ENCODE data around the gene CFAP298.
"Not testable (repeated sequence)": the region's sequence is repeated elsewhere in the genome, so short reads cannot be mapped to it uniquely, and the experiment has no call there.

Gene CFAP298

DNA sequence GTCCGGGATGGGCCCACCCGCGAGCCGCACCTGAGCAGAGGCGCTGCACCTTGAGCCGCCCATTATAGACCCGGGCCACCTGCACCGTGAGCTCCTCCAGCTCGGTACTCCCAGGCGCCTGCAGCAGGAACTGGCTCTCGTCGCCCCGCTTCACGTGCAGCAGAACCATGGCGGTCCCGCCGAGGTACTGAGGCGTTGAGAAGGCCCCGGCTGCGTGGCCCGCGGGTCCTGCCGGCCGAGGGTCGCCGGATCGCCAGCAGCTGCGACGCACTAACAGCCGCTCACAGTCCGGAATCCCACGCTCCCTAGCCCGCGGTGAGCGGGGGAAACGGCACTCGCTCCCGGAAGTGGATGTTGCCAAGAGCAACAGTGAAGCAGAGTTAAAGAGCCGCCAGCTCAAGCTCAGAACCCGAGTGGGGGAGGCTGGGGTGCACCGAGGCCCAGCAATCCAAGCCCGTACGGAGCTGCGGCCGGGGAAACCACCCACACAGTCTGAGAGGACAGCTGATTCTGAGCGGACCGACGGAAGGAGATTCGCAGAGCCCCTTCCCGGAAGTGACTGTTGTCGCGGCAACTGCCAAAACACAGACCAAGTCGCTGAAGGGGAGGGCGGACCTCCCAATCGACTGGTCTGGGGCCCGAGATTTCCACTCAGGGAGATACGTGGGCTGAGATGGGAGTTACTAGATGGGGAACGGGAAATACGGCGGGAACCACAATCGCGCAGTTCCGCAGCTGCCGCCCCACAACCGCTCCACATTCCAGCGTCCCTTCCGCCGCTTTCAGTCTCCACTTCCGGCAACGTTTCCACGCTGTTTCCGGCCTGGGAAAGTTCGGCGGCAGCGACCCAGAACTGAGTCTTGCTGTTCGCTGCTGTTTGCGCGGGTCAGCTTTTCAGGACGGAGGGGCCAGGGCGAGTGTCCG is at the start of gene CFAP298 (continued):
- TF ChIP-seq ZNF558 (tag by site-specific recombination; IDR thresholded peaks at IDR 0.05) (0 out of 2 replicates have a peak, but pooled peaks have one; percentile 62), ZNF214 (tag by site-specific recombination; IDR thresholded peaks at IDR 0.05; ENCODE audit: borderline replicate concordance) (no peak), ZBTB8A (tag by site-specific recombination; IDR thresholded peaks at IDR 0.05) (peak; percentile 74), ZNF664 (tag by site-specific recombination; IDR thresholded peaks at IDR 0.05) (peak; percentile 71)

- H3K4me1 ChIP-seq (ENCODE audit: control insufficient read depth, insufficient read depth, low read length); H3K4me3 ChIP-seq (ENCODE audit: low read depth, low read length); H3K9me3 ChIP-seq (ENCODE audit: control insufficient read depth, insufficient read depth, low read depth, low read length); POLR2A ChIA-PET; H3K27ac ChIP-seq (ENCODE audit: extremely low read depth, low read depth, low read length): not testable (repeated sequence)
- CTCF ChIA-PET, result interaction anchor here (0.8 kb wide), 1 partner anchor 171 kb away, joined by 3 read pairs; no protein-coding TSS in a partner anchor
- peaks cover 0 to 45% of the 10 kb centered on the region in 2 experiments for H3K36me3 ChIP-seq (ENCODE audit: control insufficient read depth in 2 of 2, insufficient read depth in 1 of 2, low read length in 2 of 2)
Observed at GRCh38 chr21:32661026-32661782, 49.0 kb upstream of the CFAP298 start.

GRCh38 chr21:32658524-32658923 is 46.3 kb upstream of the CFAP298 start:
- no peaks in the 10 kb centered on the region for H3K9me3 ChIP-seq (ENCODE audit: control insufficient read depth, insufficient read depth, low read depth, low read length)
- ChIA-PET POLR2A (no interaction called here), CTCF (interaction anchor here (0.6 to 1.6 kb wide), 2 partner anchors 24 to 81 kb away, joined by 3 to 4 read pairs; no protein-coding TSS in a partner anchor)
- H3K4me3 ChIP-seq (ENCODE audit: low read depth, low read length), result no peak overlapping the region
- H3K4me1 ChIP-seq (ENCODE audit: control insufficient read depth, insufficient read depth, low read length), result no peaks in the 10 kb centered on the region
- no peak overlapping the region for H3K27ac ChIP-seq (ENCODE audit: extremely low read depth, low read depth, low read length)
- H3K36me3 ChIP-seq (ENCODE audit: control insufficient read depth in 2 of 2, insufficient read depth in 1 of 2, low read length in 2 of 2), result peaks cover 0 to 31% of the 10 kb centered on the region in 2 experiments; a peak in 2 of 3 replicates
- TF ChIP-seq ZXDB (tag by site-specific recombination; IDR thresholded peaks at IDR 0.05) (no peak), OSR2 (tag by site-specific recombination; IDR thresholded peaks at IDR 0.05) (no peak), ZNF530 (tag by site-specific recombination; IDR thresholded peaks at IDR 0.05; ENCODE audit: low read depth) (no peak), ZSCAN23 (tag by site-specific recombination; IDR thresholded peaks at IDR 0.05) (no peak), ZNF544 (tag by site-specific recombination; IDR thresholded peaks at IDR 0.05) (no peak), ZNF776 (tag by site-specific recombination; IDR thresholded peaks at IDR 0.05; ENCODE audit: borderline replicate concordance) (no peak)

DNA sequence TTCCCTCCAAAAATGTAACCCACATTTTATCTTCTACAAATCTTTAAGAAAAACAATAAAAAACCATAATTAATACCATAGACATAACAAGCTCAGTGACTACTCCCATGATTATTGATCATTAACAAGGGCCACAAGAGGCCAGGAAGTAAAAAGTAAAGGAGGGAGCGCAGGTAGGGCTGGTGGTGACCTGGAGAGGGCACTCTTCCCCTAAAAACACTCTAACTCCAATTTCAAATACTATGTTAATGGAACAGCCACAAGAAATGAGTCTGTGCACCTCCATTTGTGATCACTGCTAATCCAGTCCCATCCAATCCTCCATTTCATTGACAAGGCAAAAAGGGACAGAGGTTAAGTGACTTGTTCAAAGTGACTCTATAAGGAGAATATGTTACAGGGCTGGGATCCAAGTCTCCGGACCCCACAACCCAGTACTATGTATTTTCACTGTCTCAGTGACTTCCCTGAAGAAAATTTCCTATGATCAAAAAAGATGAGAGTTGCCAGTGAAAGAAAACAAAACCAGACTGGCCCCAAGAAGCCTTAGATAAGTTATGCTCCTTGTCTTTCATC is 41.2 kb upstream of the CFAP298 start:
- no peak for TF ChIP-seq ZNF155 (tag by site-specific recombination; IDR thresholded peaks at IDR 0.05)
- no peak for TF ChIP-seq YY1 (tag by site-specific recombination; IDR thresholded peaks at IDR 0.05)
- TF ChIP-seq ZNF654 (tag by site-specific recombination; IDR thresholded peaks at IDR 0.05; ENCODE audit: low read depth), result peak; percentile 74
- TF ChIP-seq ZNF394 (tag by site-specific recombination; IDR thresholded peaks at IDR 0.05; ENCODE audit: borderline replicate concordance), result 0 out of 2 replicates have a peak, but pooled peaks have one; percentile 10
- TF ChIP-seq ZBTB20 (tag by site-specific recombination; IDR thresholded peaks at IDR 0.05), result peak; percentile 56; the same call in 1 of the 2 replicates
- no peak for TF ChIP-seq ZNF350 (tag by site-specific recombination; IDR thresholded peaks at IDR 0.05)
- TF ChIP-seq ZBTB17 (tag by site-specific recombination; IDR thresholded peaks at IDR 0.05), result peak; percentile 38; the same call in 1 of the 2 replicates
- TF ChIP-seq GLIS2 (tag by site-specific recombination; IDR thresholded peaks at IDR 0.05), result no peak
- no peak for TF ChIP-seq ZNF114 (tag by site-specific recombination; IDR thresholded peaks at IDR 0.05)
- no peak for TF ChIP-seq KLF10 (tag by site-specific recombination; IDR thresholded peaks at IDR 0.05)
- TF ChIP-seq ZNF311 (tag by site-specific recombination; IDR thresholded peaks at IDR 0.05; ENCODE audit: borderline replicate concordance), result no peak
- TF ChIP-seq, protein P1, sequence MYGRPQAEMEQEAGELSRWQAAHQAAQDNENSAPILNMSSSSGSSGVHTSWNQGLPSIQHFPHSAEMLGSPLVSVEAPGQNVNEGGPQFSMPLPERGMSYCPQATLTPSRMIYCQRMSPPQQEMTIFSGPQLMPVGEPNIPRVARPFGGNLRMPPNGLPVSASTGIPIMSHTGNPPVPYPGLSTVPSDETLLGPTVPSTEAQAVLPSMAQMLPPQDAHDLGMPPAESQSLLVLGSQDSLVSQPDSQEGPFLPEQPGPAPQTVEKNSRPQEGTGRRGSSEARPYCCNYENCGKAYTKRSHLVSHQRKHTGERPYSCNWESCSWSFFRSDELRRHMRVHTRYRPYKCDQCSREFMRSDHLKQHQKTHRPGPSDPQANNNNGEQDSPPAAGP (tag by site-specific recombination; IDR thresholded peaks at IDR 0.05), result no peak
- peak; percentile 67 for TF ChIP-seq ZNF341 (tag by site-specific recombination; IDR thresholded peaks at IDR 0.05; ENCODE audit: low read depth)
- no peak for TF ChIP-seq ZNF510 (tag by site-specific recombination; IDR thresholded peaks at IDR 0.05; ENCODE audit: insufficient replicate concordance)
- POLR2A ChIA-PET, result no interaction called here
- H3K9me3 ChIP-seq (ENCODE audit: control insufficient read depth, insufficient read depth, low read depth, low read length), result no peaks in the 10 kb centered on the region
- CTCF ChIA-PET, result interaction anchor here (0.6 to 1.4 kb wide), 29 partner anchors 11 to 545 kb away, joined by 3 to 12 read pairs (median 4); no protein-coding TSS in a partner anchor
- H3K36me3 ChIP-seq (ENCODE audit: control insufficient read depth in 2 of 2, insufficient read depth in 1 of 2, low read length in 2 of 2), result peaks cover 7 to 36% of the 10 kb centered on the region in 2 experiments; a peak in 2 of 3 replicates
- H3K27ac ChIP-seq (ENCODE audit: extremely low read depth, low read depth, low read length), result no peak overlapping the region
- H3K4me1 ChIP-seq (ENCODE audit: control insufficient read depth, insufficient read depth, low read length), result no peaks in the 10 kb centered on the region
- no peak overlapping the region for H3K4me3 ChIP-seq (ENCODE audit: low read depth, low read length)
